Measurements from ENCODE around the gene NOTCH4. TPM values are rescaled to one million over a fixed set of nuclear protein-coding genes. Genes with fewer than 3 reads are reported as not detected.

Gene NOTCH4
- total RNA-seq, 1 experiment from 2014 or later, result 2.3 TPM

DNA sequence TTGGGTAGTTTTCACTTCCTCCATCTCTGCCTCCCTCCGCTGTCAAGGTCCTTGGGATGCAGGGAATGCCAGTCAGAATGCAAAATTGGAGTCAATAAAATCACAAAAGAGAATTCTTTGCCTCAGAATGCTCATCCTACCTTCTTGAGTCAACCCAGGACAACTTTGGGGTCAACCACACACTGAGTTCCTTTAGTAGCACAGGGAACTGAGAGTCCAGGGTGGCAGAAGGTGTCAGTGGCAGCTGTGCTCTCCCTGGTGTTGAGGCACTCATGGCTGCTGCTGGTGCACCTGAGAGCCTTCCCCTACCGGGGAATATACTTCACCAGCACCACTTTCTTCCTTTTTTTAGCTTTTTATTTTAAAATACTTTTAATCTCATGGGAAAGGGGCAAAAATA, 829 bp upstream of the NOTCH4 start:
- H4K20me1 ChIP-seq (ENCODE audit: control insufficient read depth, insufficient read depth, insufficient read length), result no peaks in the 10 kb centered on the region
- Mint-ChIP-seq H3K27ac (no peak overlapping the region), H3K36me3 (ENCODE audit: insufficient read depth in 1 of 3, low read depth in 3 of 3) (no peaks in the 10 kb centered on the region; a peak in 1 of 7 replicates), H3K4me3 (no peak overlapping the region), H3K27me3 (ENCODE audit: low read depth) (peaks cover 13% of the 10 kb centered on the region), H3K9me3 (no peaks in the 10 kb centered on the region), H3K4me1 (peaks cover 18% of the 10 kb centered on the region in 2 experiments)
- no peak overlapping the region for H3K18ac ChIP-seq (ENCODE audit: insufficient read length, low read depth, low read length)
- DNase-seq, result no peak
- H3K56ac ChIP-seq (ENCODE audit: insufficient read length, low read depth, low read length), result no peak overlapping the region
- no peak overlapping the region for H4K91ac ChIP-seq (ENCODE audit: insufficient read length, low read depth, low read length)
- H3K4ac ChIP-seq (ENCODE audit: low read depth, low read length), result no peak overlapping the region
- no peak overlapping the region for H2AK5ac ChIP-seq (ENCODE audit: insufficient read length, low read length)
- no CpG with 5 or more reads among the region's 2 CpGs for WGBS (ENCODE audit: extremely low coverage, insufficient read length, low lambda C conversion rate)
- no peak overlapping the region for H3K27ac ChIP-seq (ENCODE audit: insufficient read length, low read depth, low read length)
- H3K79me2 ChIP-seq (ENCODE audit: insufficient read depth, low read length), result no peaks in the 10 kb centered on the region
- H3T11ph ChIP-seq (ENCODE audit: low read length), result no peak overlapping the region
- H3K27me3 ChIP-seq (ENCODE audit: insufficient read depth, low read length), result no peaks in the 10 kb centered on the region
- H2BK15ac ChIP-seq (ENCODE audit: low read depth, low read length), result no peak overlapping the region
- no peaks in the 10 kb centered on the region for H3K23me2 ChIP-seq (ENCODE audit: insufficient read length, low read depth, low read length, poor library complexity, severe bottlenecking)
- H4K8ac ChIP-seq (replicated peaks; ENCODE audit: insufficient read length, low read depth, low read length), result no peak overlapping the region
- H4K5ac ChIP-seq (ENCODE audit: insufficient read length, low read depth, low read length), result no peak overlapping the region
- no peak overlapping the region for H2AFZ ChIP-seq (ENCODE audit: low read length)
- H3K79me1 ChIP-seq (ENCODE audit: insufficient read depth, low read depth, low read length, poor library complexity, severe bottlenecking), result no peaks in the 10 kb centered on the region
- no peak overlapping the region for H2BK5ac ChIP-seq (ENCODE audit: insufficient read length, low read length)
- H3K9me3 ChIP-seq (ENCODE audit: control insufficient read depth, low read depth, low read length), result no peaks in the 10 kb centered on the region
- H3K4me2 ChIP-seq (ENCODE audit: insufficient read depth, insufficient read length, low read length), result no peak overlapping the region
- H2BK120ac ChIP-seq (ENCODE audit: low read depth, low read length, poor library complexity, severe bottlenecking), result no peak overlapping the region
- TF ChIP-seq, protein P1, sequence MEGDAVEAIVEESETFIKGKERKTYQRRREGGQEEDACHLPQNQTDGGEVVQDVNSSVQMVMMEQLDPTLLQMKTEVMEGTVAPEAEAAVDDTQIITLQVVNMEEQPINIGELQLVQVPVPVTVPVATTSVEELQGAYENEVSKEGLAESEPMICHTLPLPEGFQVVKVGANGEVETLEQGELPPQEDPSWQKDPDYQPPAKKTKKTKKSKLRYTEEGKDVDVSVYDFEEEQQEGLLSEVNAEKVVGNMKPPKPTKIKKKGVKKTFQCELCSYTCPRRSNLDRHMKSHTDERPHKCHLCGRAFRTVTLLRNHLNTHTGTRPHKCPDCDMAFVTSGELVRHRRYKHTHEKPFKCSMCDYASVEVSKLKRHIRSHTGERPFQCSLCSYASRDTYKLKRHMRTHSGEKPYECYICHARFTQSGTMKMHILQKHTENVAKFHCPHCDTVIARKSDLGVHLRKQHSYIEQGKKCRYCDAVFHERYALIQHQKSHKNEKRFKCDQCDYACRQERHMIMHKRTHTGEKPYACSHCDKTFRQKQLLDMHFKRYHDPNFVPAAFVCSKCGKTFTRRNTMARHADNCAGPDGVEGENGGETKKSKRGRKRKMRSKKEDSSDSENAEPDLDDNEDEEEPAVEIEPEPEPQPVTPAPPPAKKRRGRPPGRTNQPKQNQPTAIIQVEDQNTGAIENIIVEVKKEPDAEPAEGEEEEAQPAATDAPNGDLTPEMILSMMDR (conservative IDR thresholded peaks at IDR 0.05), result no peak
- H3K4me1 ChIP-seq (ENCODE audit: insufficient read depth, low read length), result 0 out of 2 replicates have a peak, but pooled peaks cover 6% of the 10 kb centered on the region
- no peak overlapping the region for H3K14ac ChIP-seq (ENCODE audit: insufficient read depth, low read length)
- H3K23ac ChIP-seq (ENCODE audit: insufficient read length, low read depth, low read length), result no peak overlapping the region
- no peak overlapping the region for H2BK12ac ChIP-seq (ENCODE audit: insufficient read length, low read depth, low read length)
- no peak overlapping the region for H3K9ac ChIP-seq (ENCODE audit: extremely low read depth, insufficient read length, low read length)
- H2BK20ac ChIP-seq (ENCODE audit: low read depth, low read length, poor library complexity, severe bottlenecking), result no peak overlapping the region

All from H9 (cell line).